ENCODE results near the gene DGKH. TPM values are rescaled to one million over a fixed set of nuclear protein-coding genes. Genes with fewer than 3 reads are reported as not detected.

DGKH gene
- total RNA-seq, 1 donor from 2014 or later, result 8.4 TPM

GRCh38 chr13:42170029-42170428 is 121.6 kb downstream of the DGKH start:
- Histone ChIP-seq H3K4me3 (ENCODE audit: low read length in 3 of 3) (no peak overlapping the region), H3K36me3 (ENCODE audit: control insufficient read depth in 3 of 3, insufficient read depth in 3 of 3, low read length in 3 of 3) (peaks cover 0 to 3% (median 0%) of the 10 kb centered on the region in 3 donors), H3K27ac (ENCODE audit: low read depth, low read length) (no peak overlapping the region), H3K27me3 (ENCODE audit: control insufficient read depth in 3 of 3, insufficient read depth in 3 of 3, low read length in 3 of 3) (no peaks in the 10 kb centered on the region), H3K9ac (ENCODE audit: low read depth in 1 of 3, low read length in 3 of 3) (no peak overlapping the region), H3K4me1 (ENCODE audit: control insufficient read depth in 3 of 3, insufficient read depth in 3 of 3, low read length in 3 of 3) (no peaks in the 10 kb centered on the region), H3K9me3 (ENCODE audit: control insufficient read depth in 3 of 3, low read length in 3 of 3) (no peaks in the 10 kb centered on the region)

DNA sequence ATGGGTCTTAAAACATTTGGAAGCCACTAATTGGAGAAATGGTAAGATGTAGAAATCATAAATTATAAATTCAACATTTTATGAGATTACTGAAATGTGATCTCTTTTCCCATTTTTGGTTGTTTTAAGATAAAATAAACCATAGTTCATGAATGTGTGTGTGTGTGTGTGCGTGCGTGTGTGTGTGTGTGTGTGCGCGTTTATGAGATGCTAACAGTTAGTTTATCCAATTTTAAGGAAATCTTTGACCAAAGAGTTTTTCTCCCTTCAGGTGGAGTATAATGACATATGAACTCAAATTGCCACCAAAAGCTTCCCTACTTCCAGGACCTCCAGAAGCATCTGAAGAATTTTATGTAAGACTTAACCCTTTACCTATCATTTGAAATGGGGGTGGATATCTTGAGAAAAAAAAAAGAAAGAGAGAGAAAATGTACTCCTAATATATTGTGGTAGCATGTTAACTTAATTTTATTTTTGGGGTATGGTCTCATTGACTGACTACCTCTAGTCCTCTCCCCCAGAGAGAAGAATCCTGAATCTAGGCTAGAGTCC is 125.4 kb downstream of the DGKH start:
- no peaks in the 10 kb centered on the region for H3K36me3 ChIP-seq (ENCODE audit: control insufficient read depth in 3 of 3, insufficient read depth in 3 of 3, low read length in 3 of 3)
- H3K27me3 ChIP-seq (ENCODE audit: control insufficient read depth in 3 of 3, insufficient read depth in 3 of 3, low read length in 3 of 3), result no peaks in the 10 kb centered on the region
- H3K4me1 ChIP-seq (ENCODE audit: control insufficient read depth in 3 of 3, insufficient read depth in 3 of 3, low read length in 3 of 3), result no peaks in the 10 kb centered on the region
- no peak overlapping the region for H3K4me3 ChIP-seq (ENCODE audit: low read length in 3 of 3)
- H3K9me3 ChIP-seq (ENCODE audit: control insufficient read depth in 3 of 3, low read length in 3 of 3), result no peaks in the 10 kb centered on the region
- no peak overlapping the region for H3K9ac ChIP-seq (ENCODE audit: low read depth in 1 of 3, low read length in 3 of 3)
- no peak overlapping the region for H3K27ac ChIP-seq (ENCODE audit: low read depth, low read length)

DNA sequence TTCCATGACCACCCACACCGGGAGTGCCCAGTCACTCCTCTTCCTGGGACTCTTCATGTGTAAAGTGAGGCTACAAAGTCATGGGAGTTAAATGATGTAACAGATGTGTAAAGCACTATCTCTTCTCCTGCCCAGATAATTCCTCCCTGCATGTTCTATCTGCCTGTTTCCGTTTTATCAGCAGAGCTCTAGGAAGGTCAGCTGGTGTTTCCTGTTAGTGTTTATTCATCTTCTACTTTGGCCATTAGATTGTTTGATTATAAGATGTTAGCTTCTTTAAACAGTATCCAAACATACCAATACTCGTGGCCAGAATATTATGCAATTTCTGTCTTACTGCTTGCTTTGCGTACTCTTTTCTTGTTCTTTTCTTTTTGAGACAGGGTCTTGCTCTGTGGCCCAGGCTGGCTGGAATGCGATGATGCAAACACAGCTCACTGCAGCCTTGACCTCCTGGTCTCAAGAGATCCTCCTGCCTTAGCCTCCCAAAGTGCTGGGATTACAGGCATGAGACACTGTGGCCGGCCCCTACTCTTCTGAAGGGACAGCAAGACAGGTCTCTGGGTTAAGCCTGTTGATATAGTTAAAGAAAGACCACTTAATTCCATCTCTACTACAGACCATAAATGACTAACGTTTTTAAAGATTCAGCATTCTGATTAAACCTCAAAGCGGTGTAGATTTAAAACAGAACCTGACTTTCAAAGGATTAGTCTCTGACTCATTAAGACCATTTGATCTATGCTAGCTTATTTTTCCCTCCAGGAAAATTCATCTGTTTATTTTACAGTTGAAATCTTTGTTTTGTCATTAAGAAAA is 126.1 kb downstream of the DGKH start:
- Histone ChIP-seq H3K27ac (ENCODE audit: low read depth, low read length) (no peak overlapping the region), H3K9ac (ENCODE audit: low read depth in 1 of 3, low read length in 3 of 3) (no peak overlapping the region), H3K4me1 (ENCODE audit: control insufficient read depth in 3 of 3, insufficient read depth in 3 of 3, low read length in 3 of 3) (no peaks in the 10 kb centered on the region), H3K36me3 (ENCODE audit: control insufficient read depth in 3 of 3, insufficient read depth in 3 of 3, low read length in 3 of 3) (no peaks in the 10 kb centered on the region), H3K4me3 (ENCODE audit: low read length in 3 of 3) (no peak overlapping the region), H3K9me3 (ENCODE audit: control insufficient read depth in 3 of 3, low read length in 3 of 3) (no peaks in the 10 kb centered on the region), H3K27me3 (ENCODE audit: control insufficient read depth in 3 of 3, insufficient read depth in 3 of 3, low read length in 3 of 3) (no peaks in the 10 kb centered on the region)

GRCh38 chr13:42176294-42176693 is 127.8 kb downstream of the DGKH start:
- Histone ChIP-seq H3K4me1 (ENCODE audit: control insufficient read depth in 3 of 3, insufficient read depth in 3 of 3, low read length in 3 of 3) (no peaks in the 10 kb centered on the region), H3K36me3 (ENCODE audit: control insufficient read depth in 3 of 3, insufficient read depth in 3 of 3, low read length in 3 of 3) (no peaks in the 10 kb centered on the region), H3K27ac (ENCODE audit: low read depth, low read length) (no peak overlapping the region), H3K27me3 (ENCODE audit: control insufficient read depth in 3 of 3, insufficient read depth in 3 of 3, low read length in 3 of 3) (no peaks in the 10 kb centered on the region), H3K9me3 (ENCODE audit: control insufficient read depth in 3 of 3, low read length in 3 of 3) (no peaks in the 10 kb centered on the region), H3K9ac (ENCODE audit: low read depth in 1 of 3, low read length in 3 of 3) (no peak overlapping the region), H3K4me3 (ENCODE audit: low read length in 3 of 3) (no peak overlapping the region)

GRCh38 chr13:42177189-42177588 is 128.7 kb downstream of the DGKH start:
- Histone ChIP-seq H3K9me3 (ENCODE audit: control insufficient read depth in 3 of 3, low read length in 3 of 3) (no peaks in the 10 kb centered on the region), H3K4me1 (ENCODE audit: control insufficient read depth in 3 of 3, insufficient read depth in 3 of 3, low read length in 3 of 3) (no peaks in the 10 kb centered on the region), H3K36me3 (ENCODE audit: control insufficient read depth in 3 of 3, insufficient read depth in 3 of 3, low read length in 3 of 3) (no peaks in the 10 kb centered on the region)

DNA sequence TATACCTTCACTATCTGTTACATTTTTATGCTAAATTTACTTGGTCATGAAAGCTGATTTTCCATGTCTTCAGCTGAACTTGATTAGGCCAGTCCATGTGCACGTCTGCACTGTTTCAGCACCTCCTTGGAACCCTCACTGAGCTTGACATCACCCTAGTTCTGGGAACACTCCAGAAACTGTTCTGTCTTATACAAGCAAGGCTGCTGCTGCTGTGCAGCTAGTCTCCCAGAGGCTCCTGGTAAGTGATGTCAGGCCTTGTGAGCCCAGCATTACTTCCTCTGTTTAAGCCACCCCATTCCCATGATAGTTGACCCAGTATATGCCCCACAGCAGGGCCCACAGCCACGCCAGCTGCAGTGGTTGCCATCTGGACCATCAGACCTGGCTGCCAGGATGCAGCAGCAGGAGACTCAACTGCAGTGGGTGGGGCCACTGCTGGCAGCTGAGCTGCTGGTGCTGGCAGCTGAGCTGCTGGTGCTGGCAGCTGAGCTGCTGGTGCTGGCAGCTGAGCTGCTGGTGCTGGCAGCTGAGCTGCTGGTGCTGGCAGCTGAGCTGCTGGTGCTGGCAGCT is 133.0 kb downstream of the DGKH start:
- Histone ChIP-seq H3K36me3 (ENCODE audit: control insufficient read depth in 3 of 3, insufficient read depth in 3 of 3, low read length in 3 of 3) (no peaks in the 10 kb centered on the region), H3K9me3 (ENCODE audit: control insufficient read depth in 3 of 3, low read length in 3 of 3) (no peaks in the 10 kb centered on the region), H3K4me1 (ENCODE audit: control insufficient read depth in 3 of 3, insufficient read depth in 3 of 3, low read length in 3 of 3) (no peaks in the 10 kb centered on the region), H3K27ac (ENCODE audit: low read depth, low read length) (no peak overlapping the region), H3K27me3 (ENCODE audit: control insufficient read depth in 3 of 3, insufficient read depth in 3 of 3, low read length in 3 of 3) (no peaks in the 10 kb centered on the region), H3K9ac (ENCODE audit: low read depth in 1 of 3, low read length in 3 of 3) (no peak overlapping the region), H3K4me3 (ENCODE audit: low read length in 3 of 3) (no peak overlapping the region)

More at GRCh38 chr13:42177189-42177588, 128.7 kb downstream of the DGKH start:
- Histone ChIP-seq H3K9ac (ENCODE audit: low read depth in 1 of 3, low read length in 3 of 3) (no peak overlapping the region), H3K4me3 (ENCODE audit: low read length in 3 of 3) (no peak overlapping the region), H3K27me3 (ENCODE audit: control insufficient read depth in 3 of 3, insufficient read depth in 3 of 3, low read length in 3 of 3) (no peaks in the 10 kb centered on the region), H3K27ac (ENCODE audit: low read depth, low read length) (no peak overlapping the region)

DNA sequence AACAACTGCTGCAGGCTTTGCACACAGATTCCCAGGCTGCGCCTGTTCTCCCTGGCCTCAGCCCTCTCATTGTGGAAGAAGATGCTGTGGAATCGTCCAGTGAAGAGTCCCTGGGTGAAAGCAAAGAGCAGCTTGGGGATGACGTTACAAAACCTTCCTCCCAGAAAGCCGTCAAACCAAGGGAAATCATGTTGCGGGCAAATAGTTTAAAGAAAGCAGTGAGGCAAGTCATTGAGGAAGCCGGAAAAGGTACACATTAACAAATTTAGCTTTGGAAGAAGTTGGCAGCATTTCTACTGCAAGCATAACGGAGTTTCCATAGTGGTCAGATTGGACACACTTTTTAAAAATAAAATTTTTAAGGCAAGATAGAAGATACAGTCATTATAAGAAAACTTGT is 140.6 kb downstream of the DGKH start:
- no peaks in the 10 kb centered on the region for H3K27me3 ChIP-seq (ENCODE audit: control insufficient read depth in 3 of 3, insufficient read depth in 3 of 3, low read length in 3 of 3)
- H3K27ac ChIP-seq (ENCODE audit: low read depth, low read length), result no peak overlapping the region
- H3K4me3 ChIP-seq (ENCODE audit: low read length in 3 of 3), result no peak overlapping the region
- H3K9ac ChIP-seq (ENCODE audit: low read depth in 1 of 3, low read length in 3 of 3), result no peak overlapping the region
- H3K36me3 ChIP-seq (ENCODE audit: control insufficient read depth in 3 of 3, insufficient read depth in 3 of 3, low read length in 3 of 3), result peaks cover 0 to 3% (median 2%) of the 10 kb centered on the region in 3 donors
- no peaks in the 10 kb centered on the region for H3K4me1 ChIP-seq (ENCODE audit: control insufficient read depth in 3 of 3, insufficient read depth in 3 of 3, low read length in 3 of 3)
- H3K9me3 ChIP-seq (ENCODE audit: control insufficient read depth in 3 of 3, low read length in 3 of 3), result no peaks in the 10 kb centered on the region

GRCh38 chr13:42190529-42190928 is 142.1 kb downstream of the DGKH start:
- H3K4me1 ChIP-seq (ENCODE audit: control insufficient read depth in 3 of 3, insufficient read depth in 3 of 3, low read length in 3 of 3), result no peaks in the 10 kb centered on the region
- H3K27me3 ChIP-seq (ENCODE audit: control insufficient read depth in 3 of 3, insufficient read depth in 3 of 3, low read length in 3 of 3), result no peaks in the 10 kb centered on the region
- peaks cover 0 to 11% (median 7%) of the 10 kb centered on the region in 3 donors for H3K36me3 ChIP-seq (ENCODE audit: control insufficient read depth in 3 of 3, insufficient read depth in 3 of 3, low read length in 3 of 3)
- H3K4me3 ChIP-seq (ENCODE audit: low read length in 3 of 3), result no peak overlapping the region
- no peaks in the 10 kb centered on the region for H3K9me3 ChIP-seq (ENCODE audit: control insufficient read depth in 3 of 3, low read length in 3 of 3)
- no peak overlapping the region for H3K27ac ChIP-seq (ENCODE audit: low read depth, low read length)
- no peak overlapping the region for H3K9ac ChIP-seq (ENCODE audit: low read depth in 1 of 3, low read length in 3 of 3)

DNA sequence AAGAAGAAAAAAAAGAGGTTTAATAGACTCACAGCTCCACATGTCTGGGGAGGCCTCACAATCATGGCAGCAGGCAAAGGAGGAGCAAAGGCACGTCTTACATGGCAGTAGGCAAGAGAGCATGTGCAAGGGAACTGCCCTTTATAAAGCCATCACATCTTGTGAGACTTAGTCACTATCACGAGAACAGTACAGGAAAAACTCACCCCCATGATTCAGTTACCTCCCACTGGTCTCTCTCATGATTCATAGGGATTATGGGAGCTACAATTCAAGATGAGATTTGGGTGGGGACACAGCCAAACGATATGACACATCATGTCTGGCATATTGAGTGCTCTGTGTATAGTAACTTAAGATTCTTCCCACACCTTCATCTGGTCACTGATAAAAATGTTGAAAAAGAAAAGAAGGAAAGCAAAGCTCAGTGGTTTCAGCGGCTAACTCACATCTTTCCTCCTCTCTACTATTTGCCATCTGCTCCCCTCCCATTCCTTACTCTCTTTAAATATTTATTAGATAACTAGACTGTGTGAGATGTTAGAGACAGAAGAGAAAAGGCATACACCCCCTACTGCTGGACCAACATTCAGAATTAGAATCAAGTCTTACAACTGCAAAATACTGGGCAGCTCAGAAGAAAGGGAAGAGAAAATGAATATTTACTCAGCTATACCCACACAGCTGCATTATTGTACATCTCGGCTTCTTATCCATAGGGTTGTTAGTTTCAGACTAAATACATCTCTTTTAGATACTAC is 163.4 kb downstream of the DGKH start:
- Histone ChIP-seq H3K9ac (ENCODE audit: low read depth in 1 of 3, low read length in 3 of 3) (no peak overlapping the region), H3K9me3 (ENCODE audit: control insufficient read depth in 3 of 3, low read length in 3 of 3) (no peaks in the 10 kb centered on the region), H3K27ac (ENCODE audit: low read depth, low read length) (no peak overlapping the region), H3K27me3 (ENCODE audit: control insufficient read depth in 3 of 3, insufficient read depth in 3 of 3, low read length in 3 of 3) (no peaks in the 10 kb centered on the region), H3K4me3 (ENCODE audit: low read length in 3 of 3) (no peak overlapping the region), H3K36me3 (ENCODE audit: control insufficient read depth in 3 of 3, insufficient read depth in 3 of 3, low read length in 3 of 3) (peaks cover 0 to 7% (median 3%) of the 10 kb centered on the region in 3 donors), H3K4me1 (ENCODE audit: control insufficient read depth in 3 of 3, insufficient read depth in 3 of 3, low read length in 3 of 3) (no peaks in the 10 kb centered on the region)

All from skeletal muscle tissue (tissue), 4 donors.